ENCODE results near the gene PLPP4. TPM values are rescaled to one million over a fixed set of nuclear protein-coding genes. Genes with fewer than 3 reads are reported as not detected.

PLPP4 gene
- total RNA-seq, 2 donors from 2014 or later = not detected

GRCh38 chr10:120582753-120583152, 125.7 kb downstream of the PLPP4 start:
- no peak overlapping the region for H3K4me3 Mint-ChIP-seq
- no peak for DNase-seq
- peaks cover 0 to 3% of the 10 kb centered on the region in 2 donors for H3K9me3 Mint-ChIP-seq
- no peak for ATAC-seq (replicated peaks in 1 of 2)
- H3K36me3 Mint-ChIP-seq (ENCODE audit: insufficient read depth in 2 of 2) = no peaks in the 10 kb centered on the region
- no peaks in the 10 kb centered on the region for H3K4me1 Mint-ChIP-seq (ENCODE audit: low read depth)
- no peak overlapping the region for H3K27ac Mint-ChIP-seq
- H3K27me3 Mint-ChIP-seq (ENCODE audit: low read depth) = no peaks in the 10 kb centered on the region

- H3K27ac Mint-ChIP-seq = no peak overlapping the region
- ATAC-seq (replicated peaks in 1 of 2) = no peak
These were observed 126.5 kb downstream of the PLPP4 start for GRCh38 chr10:120583424-120584108.

GRCh38 chr10:120584786-120585185, 127.8 kb downstream of the PLPP4 start:
- H3K4me3 Mint-ChIP-seq = no peak overlapping the region
- no peak overlapping the region for H3K27ac Mint-ChIP-seq
- ATAC-seq (replicated peaks in 1 of 2) (no peak), DNase-seq (no peak)
- no peaks in the 10 kb centered on the region for H3K27me3 Mint-ChIP-seq (ENCODE audit: low read depth)
- H3K4me1 Mint-ChIP-seq (ENCODE audit: low read depth) = no peaks in the 10 kb centered on the region
- H3K36me3 Mint-ChIP-seq (ENCODE audit: insufficient read depth in 2 of 2) = no peaks in the 10 kb centered on the region
- peaks cover 0 to 3% of the 10 kb centered on the region in 2 donors for H3K9me3 Mint-ChIP-seq

More at GRCh38 chr10:120583424-120584108, 126.5 kb downstream of the PLPP4 start:
- Mint-ChIP-seq H3K9me3 (peaks cover 0 to 3% of the 10 kb centered on the region in 2 donors), H3K4me3 (no peak overlapping the region), H3K36me3 (ENCODE audit: insufficient read depth in 2 of 2) (no peaks in the 10 kb centered on the region), H3K4me1 (ENCODE audit: low read depth) (no peaks in the 10 kb centered on the region), H3K27me3 (ENCODE audit: low read depth) (no peaks in the 10 kb centered on the region)
- DNase-seq = no peak

- no peak overlapping the region for H3K4me3 Mint-ChIP-seq
- peaks cover 0 to 3% of the 10 kb centered on the region in 2 donors for H3K9me3 Mint-ChIP-seq
- no peaks in the 10 kb centered on the region for H3K4me1 Mint-ChIP-seq (ENCODE audit: low read depth)
- no peaks in the 10 kb centered on the region for H3K27me3 Mint-ChIP-seq (ENCODE audit: low read depth)
- DNase-seq (no peak), ATAC-seq (replicated peaks in 1 of 2) (no peak)
- H3K27ac Mint-ChIP-seq = no peak overlapping the region
- H3K36me3 Mint-ChIP-seq (ENCODE audit: insufficient read depth in 2 of 2) = no peaks in the 10 kb centered on the region
These were observed 129.4 kb downstream of the PLPP4 start for GRCh38 chr10:120586471-120586872.

GRCh38 chr10:120587061-120587460, 130.0 kb downstream of the PLPP4 start:
- no peak overlapping the region for H3K4me3 Mint-ChIP-seq
- ATAC-seq (replicated peaks in 1 of 2) = no peak
- H3K4me1 Mint-ChIP-seq (ENCODE audit: low read depth) = no peaks in the 10 kb centered on the region

GRCh38 chr10:120588311-120588710, 131.3 kb downstream of the PLPP4 start:
- DNase-seq (no peak), ATAC-seq (replicated peaks in 1 of 2) (no peak)
- Mint-ChIP-seq H3K36me3 (ENCODE audit: insufficient read depth in 2 of 2) (no peaks in the 10 kb centered on the region), H3K27ac (no peak overlapping the region), H3K9me3 (peaks cover 0 to 3% of the 10 kb centered on the region in 2 donors), H3K4me1 (ENCODE audit: low read depth) (no peaks in the 10 kb centered on the region), H3K27me3 (ENCODE audit: low read depth) (no peaks in the 10 kb centered on the region), H3K4me3 (no peak overlapping the region)

More at GRCh38 chr10:120587061-120587460, 130.0 kb downstream of the PLPP4 start:
- Mint-ChIP-seq H3K27me3 (ENCODE audit: low read depth) (no peaks in the 10 kb centered on the region), H3K36me3 (ENCODE audit: insufficient read depth in 2 of 2) (no peaks in the 10 kb centered on the region), H3K9me3 (peaks cover 0 to 5% of the 10 kb centered on the region in 2 donors), H3K27ac (no peak overlapping the region)
- no peak for DNase-seq

- Mint-ChIP-seq H3K4me1 (ENCODE audit: low read depth) (no peaks in the 10 kb centered on the region), H3K4me3 (no peak overlapping the region), H3K36me3 (ENCODE audit: insufficient read depth in 2 of 2) (no peaks in the 10 kb centered on the region), H3K27me3 (ENCODE audit: low read depth) (no peaks in the 10 kb centered on the region), H3K9me3 (peaks cover 0 to 2% of the 10 kb centered on the region in 2 donors), H3K27ac (no peak overlapping the region)
- ATAC-seq (replicated peaks in 1 of 2) (no peak), DNase-seq (no peak)
These were observed 136.7 kb downstream of the PLPP4 start for GRCh38 chr10:120593693-120594092.

GRCh38 chr10:120597902-120598301, 140.9 kb downstream of the PLPP4 start:
- H3K4me1 Mint-ChIP-seq (ENCODE audit: low read depth) = no peaks in the 10 kb centered on the region
- ATAC-seq (replicated peaks in 1 of 2) = no peak
- H3K4me3 Mint-ChIP-seq = no peak overlapping the region

GRCh38 chr10:120598386-120598785, 141.4 kb downstream of the PLPP4 start:
- ATAC-seq (replicated peaks in 1 of 2) (no peak), DNase-seq (no peak)
- Mint-ChIP-seq H3K27me3 (ENCODE audit: low read depth) (no peaks in the 10 kb centered on the region), H3K4me1 (ENCODE audit: low read depth) (no peaks in the 10 kb centered on the region), H3K9me3 (peaks cover 0 to 2% of the 10 kb centered on the region in 2 donors), H3K4me3 (no peak overlapping the region), H3K27ac (no peak overlapping the region), H3K36me3 (ENCODE audit: insufficient read depth in 2 of 2) (no peaks in the 10 kb centered on the region)

More at GRCh38 chr10:120597902-120598301, 140.9 kb downstream of the PLPP4 start:
- Mint-ChIP-seq H3K27me3 (ENCODE audit: low read depth) (no peaks in the 10 kb centered on the region), H3K27ac (no peak overlapping the region), H3K36me3 (ENCODE audit: insufficient read depth in 2 of 2) (no peaks in the 10 kb centered on the region), H3K9me3 (peaks cover 0 to 2% of the 10 kb centered on the region in 2 donors)
- no peak for DNase-seq

GRCh38 chr10:120599200-120599724, 142.2 kb downstream of the PLPP4 start:
- ATAC-seq (replicated peaks in 1 of 2) (no peak), DNase-seq (no peak)
- peaks cover 0 to 2% of the 10 kb centered on the region in 2 donors for H3K9me3 Mint-ChIP-seq
- H3K27ac Mint-ChIP-seq = no peak overlapping the region
- no peaks in the 10 kb centered on the region for H3K4me1 Mint-ChIP-seq (ENCODE audit: low read depth)
- H3K4me3 Mint-ChIP-seq = no peak overlapping the region
- no peaks in the 10 kb centered on the region for H3K27me3 Mint-ChIP-seq (ENCODE audit: low read depth)
- no peaks in the 10 kb centered on the region for H3K36me3 Mint-ChIP-seq (ENCODE audit: insufficient read depth in 2 of 2)

GRCh38 chr10:120600871-120601649, 144.0 kb downstream of the PLPP4 start:
- no peak overlapping the region for H3K4me3 Mint-ChIP-seq
- peak in 1 of 2 donors; percentile 18 for ATAC-seq (replicated peaks in 1 of 2)
- H3K36me3 Mint-ChIP-seq (ENCODE audit: insufficient read depth in 2 of 2) = no peaks in the 10 kb centered on the region
- DNase-seq = peak; percentile 3 to 4
- H3K4me1 Mint-ChIP-seq (ENCODE audit: low read depth) = no peaks in the 10 kb centered on the region
- H3K27me3 Mint-ChIP-seq (ENCODE audit: low read depth) = no peaks in the 10 kb centered on the region
- peaks cover 0 to 2% of the 10 kb centered on the region in 2 donors for H3K9me3 Mint-ChIP-seq
- no peak overlapping the region for H3K27ac Mint-ChIP-seq

- ATAC-seq (replicated peaks in 1 of 2) (no peak), DNase-seq (no peak)
- no peaks in the 10 kb centered on the region for H3K36me3 Mint-ChIP-seq (ENCODE audit: insufficient read depth in 2 of 2)
- no peaks in the 10 kb centered on the region for H3K27me3 Mint-ChIP-seq (ENCODE audit: low read depth)
- no peaks in the 10 kb centered on the region for H3K4me1 Mint-ChIP-seq (ENCODE audit: low read depth)
- no peak overlapping the region for H3K27ac Mint-ChIP-seq
- H3K9me3 Mint-ChIP-seq = peaks cover 0 to 2% of the 10 kb centered on the region in 2 donors
- H3K4me3 Mint-ChIP-seq = no peak overlapping the region
These were observed 145.0 kb downstream of the PLPP4 start for GRCh38 chr10:120601999-120602398.

- Mint-ChIP-seq H3K4me3 (no peak overlapping the region), H3K9me3 (peaks cover 0 to 3% of the 10 kb centered on the region in 2 donors), H3K27me3 (ENCODE audit: low read depth) (no peaks in the 10 kb centered on the region), H3K36me3 (ENCODE audit: insufficient read depth in 2 of 2) (no peaks in the 10 kb centered on the region), H3K27ac (no peak overlapping the region), H3K4me1 (ENCODE audit: low read depth) (peaks cover 5% of the 10 kb centered on the region)
- DNase-seq (no peak), ATAC-seq (replicated peaks in 1 of 2) (no peak)
These were observed 148.4 kb downstream of the PLPP4 start for GRCh38 chr10:120605410-120605809.

All from activated T-cell treated with anti-CD3 and anti-CD28 coated beads, Interleukin-2, amount 50 U/mL, for 72 hours (primary cell).